ENCODE measurements around the gene CREB3L2.

CREB3L2 gene

GRCh38 chr7:138002096-138002827, 376 bp upstream of the CREB3L2 start:
- peak overlapping the region; percentile 94 for H3K4me3 ChIP-seq (ENCODE audit: low read depth, low read length)
- TF ChIP-seq CTCF (IDR thresholded peaks at IDR 0.05; ENCODE audit: low read depth, low read length) = peak; percentile 86

GRCh38 chr7:138000081-138000701, 1.7 kb downstream of the CREB3L2 start:
- H3K4me3 ChIP-seq (ENCODE audit: low read depth, low read length) = peak overlapping the region; percentile 94

DNA sequence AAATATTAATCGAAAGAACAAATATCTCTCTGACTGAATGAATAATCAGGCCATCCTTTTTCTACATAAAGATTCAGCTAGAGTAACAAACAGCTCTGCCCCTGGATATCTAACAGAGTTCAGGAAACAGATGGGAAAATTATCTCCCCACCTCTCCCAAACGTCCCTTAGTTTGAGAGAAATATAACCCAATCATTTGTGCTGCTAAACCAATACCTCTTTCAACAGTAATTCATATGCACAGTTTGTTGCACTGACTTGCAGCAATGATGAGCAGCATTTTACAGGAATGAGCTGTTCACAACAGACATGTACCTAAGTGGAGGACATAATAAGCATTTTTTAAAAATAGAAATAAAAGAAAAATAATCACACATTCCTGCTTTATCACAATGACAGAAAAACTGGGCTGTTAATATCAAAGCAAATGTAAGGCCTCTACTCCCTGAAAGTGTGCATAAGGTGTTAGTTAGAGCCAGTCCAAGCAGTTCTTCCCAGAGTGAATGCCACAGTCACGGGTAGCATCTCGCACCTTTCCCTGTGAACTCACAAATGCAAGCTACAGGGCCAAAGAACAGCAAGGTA, 2.3 kb downstream of the CREB3L2 start:
- no peak for TF ChIP-seq CTCF (IDR thresholded peaks at IDR 0.05; ENCODE audit: low read depth, low read length)
- peak overlapping the region; percentile 94 for H3K4me3 ChIP-seq (ENCODE audit: low read depth, low read length)

More at GRCh38 chr7:138000081-138000701, 1.7 kb downstream of the CREB3L2 start:
- TF ChIP-seq CTCF (IDR thresholded peaks at IDR 0.05; ENCODE audit: low read depth, low read length) = no peak

DNA sequence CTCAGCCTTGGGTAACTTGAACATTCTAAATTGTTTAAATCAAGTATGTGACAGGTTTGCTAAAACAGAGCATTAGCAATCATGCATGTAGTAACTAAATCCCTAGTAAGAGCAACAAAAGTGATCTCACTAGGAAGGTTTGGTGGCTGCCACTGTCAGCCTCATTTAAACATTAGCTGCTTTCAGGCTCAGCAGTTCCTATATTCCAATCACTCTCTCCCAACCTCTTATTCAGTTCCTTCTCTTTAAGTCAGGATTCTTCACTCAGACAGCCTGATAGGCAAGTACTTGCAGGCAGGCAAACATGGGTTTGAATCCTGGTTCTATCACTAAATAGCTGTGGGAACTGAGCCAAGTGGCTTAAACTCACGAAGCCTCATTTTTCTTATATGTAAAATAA, 3.6 kb downstream of the CREB3L2 start:
- peak overlapping the region; percentile 94; the same call in 1 of the 2 replicates for H3K4me3 ChIP-seq (ENCODE audit: low read depth, low read length)
- no peak for TF ChIP-seq CTCF (IDR thresholded peaks at IDR 0.05; ENCODE audit: low read depth, low read length)

DNA sequence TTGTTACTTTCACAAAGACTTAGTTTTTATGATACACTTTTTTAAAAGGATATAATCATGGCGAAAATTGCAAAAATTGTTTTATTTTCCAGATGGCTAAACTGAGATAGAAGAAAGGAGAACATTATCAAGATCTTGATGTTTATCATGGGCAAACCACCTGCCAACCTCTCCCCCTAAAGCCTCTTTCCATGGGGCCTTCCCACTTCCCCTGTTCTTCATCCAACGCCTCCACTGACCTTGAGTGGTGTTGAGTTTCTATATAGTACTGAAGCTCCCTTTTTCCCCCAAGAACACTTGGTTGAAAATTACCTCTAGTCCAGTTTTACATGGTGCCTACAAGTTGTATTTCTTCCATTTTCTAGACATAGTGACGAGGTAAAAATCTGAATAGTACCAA, 5.0 kb downstream of the CREB3L2 start:
- H3K4me3 ChIP-seq (ENCODE audit: low read depth, low read length) = no peak overlapping the region
- TF ChIP-seq CTCF (IDR thresholded peaks at IDR 0.05; ENCODE audit: low read depth, low read length) = no peak

DNA sequence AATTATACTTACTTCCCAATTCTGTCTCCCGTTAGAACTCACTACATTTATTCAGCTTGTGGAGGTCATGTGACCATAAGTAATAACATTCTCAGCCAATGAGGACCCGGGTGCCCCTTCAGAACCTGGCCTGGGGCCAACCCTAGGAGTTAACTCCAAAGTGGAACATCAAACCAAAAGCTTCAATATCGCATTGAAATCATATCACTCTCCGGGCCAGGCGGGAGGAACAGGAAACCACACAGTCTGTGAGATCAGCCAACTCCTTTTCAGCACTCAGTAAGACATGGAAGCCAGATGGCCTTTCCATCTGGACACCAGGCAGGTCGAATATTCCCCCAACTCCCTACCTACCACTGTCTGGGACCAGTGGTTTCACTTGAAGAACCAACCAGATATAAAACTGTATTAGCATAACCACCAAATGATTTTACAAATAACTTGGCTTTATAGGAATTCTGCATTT, 5.5 kb downstream of the CREB3L2 start:
- no peak overlapping the region for H3K4me3 ChIP-seq (ENCODE audit: low read depth, low read length)
- no peak for TF ChIP-seq CTCF (IDR thresholded peaks at IDR 0.05; ENCODE audit: low read depth, low read length)

DNA sequence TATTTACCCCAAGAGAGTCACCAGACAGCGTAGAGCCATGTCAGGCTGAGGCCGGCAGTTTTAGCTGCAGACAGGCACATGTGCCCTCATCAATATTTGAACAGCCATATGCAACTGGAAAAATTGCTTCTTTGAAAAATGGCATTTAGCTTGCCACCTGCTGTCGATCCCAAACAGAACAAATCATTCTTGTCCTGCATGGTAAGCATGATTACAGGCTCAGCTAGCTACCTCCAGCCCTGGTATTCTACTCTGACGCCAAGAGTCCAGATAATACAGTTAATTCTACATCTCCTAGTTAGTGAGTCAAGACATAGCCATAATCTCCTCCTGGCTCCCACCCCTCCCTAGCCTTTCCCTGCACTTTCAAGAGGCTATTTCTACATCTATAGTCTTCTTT, 7.7 kb downstream of the CREB3L2 start:
- TF ChIP-seq CTCF (IDR thresholded peaks at IDR 0.05; ENCODE audit: low read depth, low read length) = no peak
- no peak overlapping the region for H3K4me3 ChIP-seq (ENCODE audit: low read depth, low read length)
